Measurements from ENCODE around the gene EPHA10.

DNA sequence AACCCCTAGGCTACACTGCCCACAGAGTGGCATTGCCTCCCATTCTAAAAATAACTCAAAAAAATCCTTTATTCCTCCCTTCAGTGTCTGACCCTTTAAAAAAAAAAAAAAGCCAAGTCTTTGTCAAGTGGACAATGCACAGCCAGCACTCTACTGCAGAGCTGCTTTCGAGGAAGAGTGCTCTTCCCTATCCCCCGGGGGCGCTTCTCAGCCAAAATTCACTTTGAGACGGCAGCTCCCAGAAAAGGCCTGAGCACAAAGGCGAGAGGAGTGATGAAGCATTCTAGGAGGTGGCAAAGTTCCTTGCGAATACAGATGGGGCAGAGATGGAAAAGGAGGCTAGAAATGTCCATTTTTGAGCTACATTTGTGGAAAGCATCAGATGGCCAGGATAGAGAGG is 23.3 kb downstream of the EPHA10 start:
- TF ChIP-seq CTCF (IDR thresholded peaks at IDR 0.05) (no peak), POLR2A (IDR thresholded peaks at IDR 0.05) (no peak)
